Glutamatergic neuron (in vitro differentiated cells): ENCODE results near the gene BTBD16. TPM values are rescaled to one million over a fixed set of nuclear protein-coding genes. Genes with fewer than 3 reads are reported as not detected.
A peak's percentile ranks its signal among the peaks of the same experiment; 100 is the strongest.

Experiments used
- DNase-seq: peaks from one replicate; pipeline ENCODE4 v3.0.0; 2022
- H3K27ac Mint-ChIP-seq: one replicate; pipeline ENCODE4 v1.8.0; 2020; ENCODE audit warnings: mild to moderate bottlenecking, mixed read lengths, inconsistent platforms; ENCODE audit not compliant: unreplicated experiment
- H3K27me3 Mint-ChIP-seq: one replicate; pipeline ENCODE4 v1.8.0; 2020; ENCODE audit warnings: mild to moderate bottlenecking, moderate library complexity, mixed read lengths, inconsistent platforms; ENCODE audit not compliant: unreplicated experiment
- H3K36me3 Mint-ChIP-seq: one replicate; pipeline ENCODE4 v1.8.0; 2020; ENCODE audit warnings: mild to moderate bottlenecking, mixed read lengths, inconsistent platforms; ENCODE audit not compliant: unreplicated experiment
- H3K4me1 Mint-ChIP-seq: one replicate; pipeline ENCODE4 v1.8.0; 2020; ENCODE audit warnings: mild to moderate bottlenecking, low read depth, mixed read lengths, inconsistent platforms; ENCODE audit not compliant: unreplicated experiment
- H3K4me3 Mint-ChIP-seq: one replicate; pipeline ENCODE4 v1.8.0; 2020; ENCODE audit warnings: mild to moderate bottlenecking, mixed read lengths, inconsistent platforms; ENCODE audit not compliant: unreplicated experiment
- H3K9me3 Mint-ChIP-seq: one replicate; pipeline ENCODE4 v1.8.0; 2020; ENCODE audit warnings: mild to moderate bottlenecking, moderate library complexity, mixed read lengths, inconsistent platforms; ENCODE audit not compliant: unreplicated experiment
- total RNA-seq: library from RNA; stranded (reverse); fragmentation: NEBNext Ultra II Directional; extraction: Animal tissue kit (Norgen Biotek cat#: 25700); gene quantifications from one replicate; pipeline ENCODE4 v1.2.1, GENCODE V29; 2021; ENCODE audit not compliant: unreplicated experiment
- TF ChIP-seq, protein P1 (sequence below): fragments of 200-600 bp; sonication (generic); IDR thresholded peaks from one replicate; pipeline ENCODE4 v1.5.0; 2021; ENCODE audit not compliant: partially characterized antibody, unreplicated experiment

The BTBD16 gene
- total RNA-seq, 1 donor from 2014 or later = 0.98 TPM

DNA sequence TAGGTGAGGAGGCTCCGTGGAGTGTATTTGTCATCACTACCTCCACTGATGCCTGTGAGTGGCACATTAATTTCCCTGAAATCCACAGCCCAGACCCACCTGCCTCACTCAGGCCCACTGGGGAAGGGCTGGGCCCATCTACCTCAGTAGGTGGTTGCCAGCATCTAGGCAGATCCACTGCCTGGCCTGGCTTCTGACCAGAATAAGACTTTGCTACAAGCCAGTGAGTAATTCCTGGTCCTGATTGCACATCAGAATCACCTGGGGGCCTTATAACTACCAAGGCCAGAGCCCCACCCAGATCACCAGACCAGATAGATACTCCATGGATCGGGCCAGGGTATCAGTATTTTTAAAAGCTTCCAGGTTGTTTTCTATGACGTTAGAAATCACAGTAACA is 65.9 kb downstream of the BTBD16 start:
- H3K9me3 Mint-ChIP-seq = no peaks in the 10 kb centered on the region
- no peaks in the 10 kb centered on the region for H3K36me3 Mint-ChIP-seq
- no peaks in the 10 kb centered on the region for H3K4me1 Mint-ChIP-seq
- TF ChIP-seq, protein P1, sequence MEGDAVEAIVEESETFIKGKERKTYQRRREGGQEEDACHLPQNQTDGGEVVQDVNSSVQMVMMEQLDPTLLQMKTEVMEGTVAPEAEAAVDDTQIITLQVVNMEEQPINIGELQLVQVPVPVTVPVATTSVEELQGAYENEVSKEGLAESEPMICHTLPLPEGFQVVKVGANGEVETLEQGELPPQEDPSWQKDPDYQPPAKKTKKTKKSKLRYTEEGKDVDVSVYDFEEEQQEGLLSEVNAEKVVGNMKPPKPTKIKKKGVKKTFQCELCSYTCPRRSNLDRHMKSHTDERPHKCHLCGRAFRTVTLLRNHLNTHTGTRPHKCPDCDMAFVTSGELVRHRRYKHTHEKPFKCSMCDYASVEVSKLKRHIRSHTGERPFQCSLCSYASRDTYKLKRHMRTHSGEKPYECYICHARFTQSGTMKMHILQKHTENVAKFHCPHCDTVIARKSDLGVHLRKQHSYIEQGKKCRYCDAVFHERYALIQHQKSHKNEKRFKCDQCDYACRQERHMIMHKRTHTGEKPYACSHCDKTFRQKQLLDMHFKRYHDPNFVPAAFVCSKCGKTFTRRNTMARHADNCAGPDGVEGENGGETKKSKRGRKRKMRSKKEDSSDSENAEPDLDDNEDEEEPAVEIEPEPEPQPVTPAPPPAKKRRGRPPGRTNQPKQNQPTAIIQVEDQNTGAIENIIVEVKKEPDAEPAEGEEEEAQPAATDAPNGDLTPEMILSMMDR = no peak
- DNase-seq = no peak
- H3K27ac Mint-ChIP-seq = no peak overlapping the region
- H3K27me3 Mint-ChIP-seq = peaks cover 2% of the 10 kb centered on the region
- H3K4me3 Mint-ChIP-seq = no peak overlapping the region

DNA sequence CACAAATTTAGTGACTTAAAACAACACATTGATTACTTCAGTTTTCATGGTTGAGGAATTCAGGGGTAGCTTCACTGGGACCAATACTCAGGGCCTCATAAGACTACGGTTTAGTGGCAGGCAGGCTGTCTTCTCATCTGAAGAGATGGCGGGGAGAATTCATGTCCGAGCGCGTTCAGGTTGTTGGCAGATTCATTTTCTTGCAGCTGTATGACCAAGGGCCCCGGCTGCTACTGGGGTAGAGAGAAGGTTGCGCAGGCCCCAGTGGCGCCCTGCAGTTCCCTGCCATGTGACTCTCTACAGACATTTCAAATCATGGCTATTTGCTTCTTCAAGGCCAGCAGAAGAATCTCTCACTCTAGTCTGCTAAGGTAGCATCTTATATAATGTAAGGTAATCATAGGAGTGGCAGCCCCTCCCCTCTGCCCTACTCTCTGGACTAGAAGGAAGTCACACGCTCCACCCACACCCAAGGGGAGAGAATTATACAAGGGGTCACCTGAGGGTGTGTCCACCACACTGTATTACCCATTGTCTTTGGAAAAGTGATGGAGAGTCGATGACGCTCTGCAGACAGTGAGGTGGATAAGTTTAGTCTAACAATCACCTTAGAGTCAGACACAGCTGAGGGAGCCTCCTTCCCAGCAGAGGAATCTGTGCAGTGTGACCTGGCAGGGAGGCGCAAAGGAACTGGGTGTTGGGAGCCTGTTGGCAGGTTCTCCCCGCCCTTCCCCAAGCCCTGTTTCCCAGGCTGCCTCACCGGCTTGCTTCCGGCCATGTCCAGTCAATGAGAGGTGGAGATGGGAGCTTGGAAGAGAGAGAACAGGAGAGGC is 67.7 kb downstream of the BTBD16 start:
- peaks cover 2% of the 10 kb centered on the region for H3K4me1 Mint-ChIP-seq
- TF ChIP-seq, protein P1 = no peak
- DNase-seq = no peak
- no peaks in the 10 kb centered on the region for H3K9me3 Mint-ChIP-seq
- H3K27ac Mint-ChIP-seq = no peak overlapping the region
- no peaks in the 10 kb centered on the region for H3K27me3 Mint-ChIP-seq
- H3K4me3 Mint-ChIP-seq = no peak overlapping the region
- H3K36me3 Mint-ChIP-seq = no peaks in the 10 kb centered on the region

DNA sequence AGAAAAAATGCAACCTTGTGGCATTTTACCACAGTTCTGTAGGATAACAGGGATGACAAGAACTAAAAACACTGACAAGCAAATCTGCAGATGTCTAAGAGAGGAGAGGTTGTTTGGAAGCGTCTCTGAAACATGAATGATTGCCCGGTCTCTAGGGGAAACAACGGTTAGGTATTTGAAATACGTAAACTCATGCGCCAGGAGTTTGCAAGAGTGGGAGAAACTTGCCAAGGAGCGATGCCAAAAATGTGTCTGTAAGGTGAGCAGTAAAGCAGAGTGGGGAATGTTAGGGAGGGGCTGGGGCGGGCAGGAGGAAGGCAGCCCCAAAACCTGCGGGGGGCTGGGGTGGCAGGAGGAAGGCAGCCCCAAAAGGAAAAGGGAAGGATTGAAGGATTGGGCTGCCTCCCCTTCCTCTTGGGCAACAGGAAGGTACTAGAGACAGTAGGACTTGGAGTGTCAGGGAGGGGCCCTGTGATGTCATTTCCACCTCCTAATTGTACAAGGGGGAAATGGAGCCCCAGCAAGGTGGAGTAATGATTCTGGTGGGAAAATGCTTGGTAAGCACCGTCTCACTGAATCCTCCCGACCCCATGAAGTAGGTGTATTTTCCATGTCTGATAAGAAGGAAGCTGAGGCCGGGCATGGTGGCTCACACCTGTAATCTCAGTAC is 70.2 kb downstream of the BTBD16 start:
- TF ChIP-seq, protein P1 = no peak
- Mint-ChIP-seq H3K36me3 (peaks cover 15% of the 10 kb centered on the region), H3K27me3 (peaks cover 3% of the 10 kb centered on the region), H3K9me3 (no peaks in the 10 kb centered on the region), H3K27ac (no peak overlapping the region), H3K4me3 (no peak overlapping the region), H3K4me1 (peaks cover 2% of the 10 kb centered on the region)
- no peak for DNase-seq

DNA sequence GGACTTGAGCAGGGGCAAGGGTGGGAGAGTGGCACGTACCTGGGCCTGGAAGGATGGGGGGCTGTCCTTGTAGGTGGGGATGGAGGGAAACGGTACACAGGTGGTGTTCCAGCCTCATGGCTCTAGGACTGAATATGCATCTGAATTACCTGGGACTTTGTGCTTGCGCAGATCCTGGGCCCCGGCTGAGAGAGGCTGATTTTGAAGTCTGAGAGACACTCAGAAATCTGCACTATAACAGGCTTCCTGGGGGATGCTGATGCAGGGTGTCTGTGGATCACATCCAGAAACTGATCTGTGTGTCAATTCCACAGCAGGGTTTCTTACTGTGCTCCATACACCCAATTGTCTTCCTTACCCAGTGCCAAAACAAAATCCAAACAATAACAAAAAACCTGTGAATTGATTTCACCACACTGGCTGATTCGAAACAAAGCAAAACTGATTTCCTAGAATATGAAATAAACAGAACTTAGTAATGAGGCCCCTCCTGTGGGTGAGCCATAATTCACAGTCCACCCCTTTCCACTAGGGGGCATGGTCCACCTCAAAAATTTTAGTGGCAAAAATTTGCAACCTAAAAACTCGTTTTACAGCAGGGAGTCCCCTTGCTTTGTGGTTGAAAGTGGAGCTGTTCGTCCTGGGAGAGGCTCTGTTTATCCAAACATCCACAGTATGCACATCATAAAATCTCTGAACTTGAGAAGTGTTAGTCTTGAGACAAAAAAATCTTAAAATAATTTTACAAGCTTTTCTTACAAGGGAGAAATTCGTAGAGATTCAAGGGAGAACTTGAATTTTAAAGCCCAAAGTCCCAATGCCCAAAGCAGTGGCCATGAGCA is 71.4 kb downstream of the BTBD16 start:
- Mint-ChIP-seq H3K27ac (no peak overlapping the region), H3K27me3 (peaks cover 4% of the 10 kb centered on the region), H3K9me3 (peaks cover 2% of the 10 kb centered on the region), H3K4me1 (peaks cover 2% of the 10 kb centered on the region), H3K4me3 (no peak overlapping the region), H3K36me3 (peaks cover 19% of the 10 kb centered on the region)
- TF ChIP-seq, protein P1 = peak; percentile 78
- DNase-seq = peak; percentile 32
